Peyer's patch (tissue), 4 donors: ENCODE results near the gene EIF1B. TPM values are rescaled to one million over a fixed set of nuclear protein-coding genes. Genes with fewer than 3 reads are reported as not detected.
A peak's percentile ranks its signal among the peaks of the same experiment; 100 is the strongest.

Experiments
- DNase-seq, 3 donors: peaks; one replicate each; pipeline ENCODE4 v3.0.0-alpha.2; 2017 to 2019
- H3K27ac ChIP-seq, 4 donors: fragments of 200-600 bp; sonication (generic); one replicate each; pipeline ENCODE4 v1.5.1; 2016 to 2019
- H3K27me3 ChIP-seq, 2 donors: fragments of 200-600 bp; sonication (generic); one replicate each; pipeline ENCODE4 v1.5.1; 2019
- H3K36me3 ChIP-seq, 3 donors: fragments of 200-600 bp; sonication (generic); one replicate each; pipeline ENCODE4 v1.5.1; 2016 to 2019
- H3K4me1 ChIP-seq, 4 donors: fragments of 200-600 bp; sonication (generic); one replicate each; pipeline ENCODE4 v1.5.1; 2016 to 2019
- H3K4me3 ChIP-seq, 4 donors: fragments of 200-600 bp; sonication (generic); 1 replicate in 3 of 4; 2 replicates in 1 of 4; pipeline ENCODE4 v1.5.1; 2016 to 2019; ENCODE audit warnings: mild to moderate bottlenecking in 1 of 4
- H3K9me3 ChIP-seq, 4 donors: fragments of 200-600 bp; sonication (generic); one replicate each; pipeline ENCODE4 v1.5.1; 2016 to 2019; ENCODE audit warnings: mild to moderate bottlenecking in 1 of 4
- CTCF ChIP-seq, 6 experiments: fragments of 450-650 bp in 4 of 6; fragments of 200-600 bp in 2 of 6; sonication (generic) in 1 of 6; IDR thresholded peaks; one replicate each; pipeline ENCODE4 v1.5.1; 2017 to 2019; ENCODE audit warnings: antibody characterized with exemption in 6 of 6, mild to moderate bottlenecking in 3 of 6, moderate library complexity in 1 of 6
- POLR2A ChIP-seq, 2 donors: fragments of 450-650 bp; IDR thresholded peaks; one replicate each; pipeline ENCODE4 v1.5.1; 2017; ENCODE audit warnings: antibody characterized with exemption in 2 of 2, mild to moderate bottlenecking in 2 of 2, moderate library complexity in 2 of 2
- total RNA-seq, 4 donors: library from RNA; depleted of rRNA; stranded (reverse); fragments of >200 nt; gene quantifications; one replicate each; pipeline ENCODE4 v1.1.0, GENCODE V29; 2016

EIF1B gene
- total RNA-seq: 10 to 100 TPM; 24.3 to 35.7 (median 32.5) TPM

- Histone ChIP-seq H3K36me3 (peaks cover 0 to 30% (median 0%) of the 10 kb centered on the region in 3 donors), H3K27me3 (no peaks in the 10 kb centered on the region), H3K27ac (peak within 1 kb of the TSS; percentile 83 to 96 (median 94)), H3K4me1 (peaks cover 0 to 33% (median 0%) of the 10 kb centered on the region in 4 donors), H3K9me3 (no peaks in the 10 kb centered on the region), H3K4me3 (peak within 1 kb of the TSS; percentile 88 to 99 (median 94))
- DNase-seq: peak; percentile 98 to 100 (median 99)
- TF ChIP-seq POLR2A (IDR thresholded peaks at IDR 0.05): peak; percentile 85 to 98
- peak; percentile 82 to 95 (median 91) for TF ChIP-seq CTCF (IDR thresholded peaks at IDR 0.05)
Measured at GRCh38 chr3:40309418-40309924, at the start of gene EIF1B. EIF1B (plus strand) TSS chr3:40309707; CDS start chr3:40309942, 235 bp downstream.

GRCh38 chr3:40262331-40262730 lies 47.2 kb upstream of the EIF1B start:
- Histone ChIP-seq H3K4me1 (no peaks in the 10 kb centered on the region), H3K4me3 (no peak overlapping the region), H3K36me3 (no peaks in the 10 kb centered on the region), H3K9me3 (no peaks in the 10 kb centered on the region), H3K27ac (no peak overlapping the region), H3K27me3 (no peaks in the 10 kb centered on the region)
- no peak for DNase-seq
- TF ChIP-seq CTCF (IDR thresholded peaks at IDR 0.05) (no peak), POLR2A (IDR thresholded peaks at IDR 0.05) (no peak)

- no peak for TF ChIP-seq CTCF (IDR thresholded peaks at IDR 0.05)
- Histone ChIP-seq H3K27ac (no peak overlapping the region), H3K27me3 (no peaks in the 10 kb centered on the region), H3K4me3 (no peak overlapping the region), H3K4me1 (no peaks in the 10 kb centered on the region), H3K36me3 (no peaks in the 10 kb centered on the region), H3K9me3 (no peaks in the 10 kb centered on the region)
- no peak for DNase-seq
Measured at GRCh38 chr3:40264451-40264850, 45.1 kb upstream of the EIF1B start.

GRCh38 chr3:40265181-40265580 lies 44.3 kb upstream of the EIF1B start:
- Histone ChIP-seq H3K27me3 (no peaks in the 10 kb centered on the region), H3K9me3 (no peaks in the 10 kb centered on the region), H3K27ac (no peak overlapping the region), H3K4me3 (no peak overlapping the region), H3K4me1 (no peaks in the 10 kb centered on the region), H3K36me3 (no peaks in the 10 kb centered on the region)
- no peak for DNase-seq
- TF ChIP-seq POLR2A (IDR thresholded peaks at IDR 0.05) (no peak), CTCF (IDR thresholded peaks at IDR 0.05) (no peak)

- H3K27me3 ChIP-seq: no peaks in the 10 kb centered on the region
- H3K4me3 ChIP-seq: no peak overlapping the region
- no peak for TF ChIP-seq POLR2A (IDR thresholded peaks at IDR 0.05)
- TF ChIP-seq CTCF (IDR thresholded peaks at IDR 0.05): no peak
- no peak overlapping the region for H3K27ac ChIP-seq
- H3K4me1 ChIP-seq: no peaks in the 10 kb centered on the region
- no peaks in the 10 kb centered on the region for H3K36me3 ChIP-seq
- H3K9me3 ChIP-seq: no peaks in the 10 kb centered on the region
- DNase-seq: no peak
Measured at GRCh38 chr3:40267937-40268724, 41.4 kb upstream of the EIF1B start.
